Astrocyte of the hippocampus (primary cell): ENCODE measurements around the gene PREX1.

Experiments
- DNase-seq: peaks from one replicate; pipeline ENCODE4 v3.0.0; 2011; ENCODE audit warnings: low read depth, low spot score

Gene PREX1

DNA sequence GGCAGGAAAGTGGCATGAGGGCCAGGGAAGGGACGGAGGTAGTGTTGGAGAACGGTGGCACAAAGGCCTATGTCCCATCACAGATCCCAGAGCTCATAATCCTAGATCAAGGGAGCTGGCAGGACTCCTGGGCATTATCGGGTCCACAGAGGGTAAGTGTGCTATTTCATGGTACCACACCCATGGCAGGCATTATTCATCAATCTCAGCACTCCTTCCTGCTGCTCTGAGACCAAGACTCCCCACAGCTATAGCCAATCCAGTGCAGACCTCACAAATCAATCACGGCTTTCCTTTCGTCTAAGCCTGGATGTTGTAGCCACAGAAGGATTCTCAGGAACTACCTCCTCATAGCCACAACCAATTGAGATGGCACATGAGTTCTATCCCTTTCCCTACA, 187.9 kb downstream of the PREX1 start:
- no peak for DNase-seq

DNA sequence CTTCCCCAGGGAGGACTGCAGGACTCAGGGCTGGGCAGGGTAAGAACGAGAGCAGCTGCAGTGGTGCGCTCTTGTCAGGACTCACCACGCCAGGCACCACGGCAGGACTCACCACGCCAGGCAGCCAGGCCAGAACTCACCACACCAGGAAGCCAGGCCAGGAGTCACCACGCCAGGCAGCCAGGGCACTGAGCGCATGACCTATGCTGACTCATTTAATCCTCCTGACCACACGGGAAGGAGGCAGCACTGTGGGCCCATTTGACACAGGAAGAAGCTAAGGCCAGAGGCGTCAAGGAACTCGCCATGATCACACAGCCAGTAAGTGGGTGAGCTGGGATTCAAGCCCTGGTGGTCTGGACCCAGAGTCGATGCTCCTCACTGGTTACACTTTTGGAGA, 189.3 kb downstream of the PREX1 start:
- peak; percentile 69 for DNase-seq

DNA sequence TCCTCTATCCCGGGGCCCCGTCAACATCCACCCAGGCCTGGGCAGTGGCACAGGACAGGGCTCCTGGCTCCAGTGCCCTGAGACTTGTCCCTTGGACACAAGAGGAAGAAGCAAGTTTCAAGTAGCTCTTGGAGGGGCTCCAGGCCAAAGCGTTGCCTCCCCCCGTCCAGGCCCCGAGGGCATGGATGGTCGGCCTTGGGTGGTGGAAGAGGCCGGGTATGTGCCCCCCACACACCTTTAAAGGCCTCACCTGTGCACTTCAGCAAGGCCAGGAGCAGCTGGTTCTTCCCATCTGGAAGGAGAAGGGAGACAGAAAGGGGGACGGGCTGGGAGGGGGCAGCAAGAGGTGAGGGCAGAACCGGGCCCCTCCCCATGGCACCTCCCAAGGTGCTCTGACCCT, 190.3 kb downstream of the PREX1 start:
- DNase-seq: no peak

DNA sequence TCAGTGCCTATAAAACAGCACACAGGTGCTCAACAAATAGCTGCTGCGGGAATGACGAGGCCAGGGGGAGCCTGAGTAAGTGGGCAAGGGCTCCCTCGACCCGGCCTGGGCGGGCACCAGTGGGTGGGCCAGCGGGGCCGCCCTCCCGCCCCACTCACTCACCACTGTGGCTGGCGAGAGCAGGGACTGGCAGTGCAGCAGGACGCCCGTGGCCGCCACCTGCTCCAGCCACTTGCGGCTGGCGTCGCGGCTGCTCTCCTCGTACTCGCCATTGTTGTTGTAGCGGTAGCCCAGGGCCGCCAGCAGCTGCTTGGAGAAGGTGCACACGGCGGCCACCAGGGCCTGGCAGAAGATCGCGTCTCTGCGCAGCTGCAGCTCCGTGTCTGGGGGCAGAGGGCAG, 191.5 kb downstream of the PREX1 start:
- DNase-seq: no peak

DNA sequence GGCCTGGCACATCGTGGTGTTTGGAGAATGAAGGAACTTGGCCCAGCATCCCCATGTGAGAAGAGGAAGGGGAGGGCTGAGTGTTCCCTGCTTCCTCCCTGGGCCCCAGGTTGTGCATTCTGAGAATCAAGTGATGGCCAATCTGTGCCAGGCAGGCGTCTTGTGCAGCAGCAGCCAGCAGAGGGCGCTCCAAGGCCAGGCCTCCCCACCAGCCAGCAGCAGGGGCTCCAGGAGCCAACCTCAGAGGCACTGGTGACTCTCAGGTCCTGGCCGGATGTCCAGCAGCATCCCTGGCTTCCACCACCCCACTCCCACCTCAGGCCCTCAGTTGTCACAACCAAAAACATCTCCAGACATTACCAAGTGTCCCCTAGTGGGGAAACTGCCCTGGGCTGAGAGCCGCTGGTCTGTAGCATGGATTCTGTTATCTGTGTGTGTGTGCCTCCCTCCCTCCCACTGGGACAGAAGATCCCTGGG, 192.0 kb downstream of the PREX1 start:
- DNase-seq: peak; percentile 82

DNA sequence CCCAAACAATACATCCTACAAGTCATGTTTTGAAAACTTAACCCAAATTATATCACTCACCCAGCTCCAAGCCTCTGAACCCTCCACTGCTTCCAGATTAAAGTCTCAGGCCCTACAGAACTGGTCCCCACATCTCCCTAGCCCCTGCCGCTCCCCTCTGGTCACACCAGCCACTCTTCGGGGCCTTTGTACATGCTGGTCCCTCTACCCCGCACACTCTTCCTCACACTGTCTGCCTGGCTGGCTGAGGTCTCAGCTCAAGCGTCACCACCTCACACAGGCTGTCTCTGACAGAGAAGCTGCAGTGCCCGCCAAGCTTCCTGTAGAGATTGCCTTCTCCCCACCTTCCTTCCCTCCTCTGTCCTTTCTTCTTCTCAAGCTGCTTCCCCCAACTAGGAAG, 192.4 kb downstream of the PREX1 start:
- DNase-seq: no peak

DNA sequence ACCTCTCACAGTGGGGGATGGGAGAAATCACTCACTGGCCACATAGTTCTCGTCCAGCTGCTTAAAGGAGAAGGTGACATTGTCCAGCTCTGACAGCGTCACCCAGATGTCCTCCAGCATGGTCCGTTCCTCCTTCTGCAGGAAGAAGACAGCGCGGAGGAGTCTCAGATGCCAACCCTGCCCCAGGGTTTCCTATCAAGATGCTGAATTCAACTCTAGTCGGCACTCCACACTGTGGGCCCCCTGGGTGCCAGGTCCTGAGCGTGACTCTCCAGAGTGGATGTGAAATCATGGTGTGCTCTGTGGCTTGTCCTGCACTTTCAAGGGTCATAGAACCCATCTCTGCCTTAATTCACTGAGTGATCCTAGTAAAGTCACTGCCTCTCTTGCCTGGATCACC, 193.2 kb downstream of the PREX1 start:
- no peak for DNase-seq

DNA sequence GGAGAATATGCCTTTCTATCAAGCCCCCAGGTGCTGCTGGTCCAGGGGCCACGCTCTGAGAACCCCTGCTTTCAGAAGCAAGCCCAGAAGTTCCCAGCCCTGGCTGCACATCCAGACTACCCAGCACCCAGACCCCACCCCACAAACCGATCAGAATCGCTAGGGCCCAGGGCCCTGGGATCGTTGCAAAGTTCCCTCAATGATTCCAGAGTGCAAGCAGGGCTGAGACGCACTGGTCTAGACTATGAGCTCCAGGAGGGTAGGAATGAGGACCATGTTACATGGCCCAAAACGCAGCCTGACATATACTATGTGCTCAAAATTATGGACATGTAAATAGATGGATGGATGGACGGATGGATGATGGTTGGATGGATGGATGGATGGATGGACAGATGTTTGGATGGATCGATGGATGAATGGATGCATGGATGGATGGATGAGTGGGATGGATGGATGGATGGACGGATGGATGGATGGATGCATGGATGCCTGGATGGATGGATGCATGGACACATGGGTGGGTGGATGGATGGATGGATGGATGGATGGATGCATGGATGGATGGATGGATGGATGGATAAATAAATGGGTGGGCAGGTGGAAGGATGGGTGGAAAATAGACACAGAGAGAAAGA, 194.1 kb downstream of the PREX1 start:
- DNase-seq: no peak

DNA sequence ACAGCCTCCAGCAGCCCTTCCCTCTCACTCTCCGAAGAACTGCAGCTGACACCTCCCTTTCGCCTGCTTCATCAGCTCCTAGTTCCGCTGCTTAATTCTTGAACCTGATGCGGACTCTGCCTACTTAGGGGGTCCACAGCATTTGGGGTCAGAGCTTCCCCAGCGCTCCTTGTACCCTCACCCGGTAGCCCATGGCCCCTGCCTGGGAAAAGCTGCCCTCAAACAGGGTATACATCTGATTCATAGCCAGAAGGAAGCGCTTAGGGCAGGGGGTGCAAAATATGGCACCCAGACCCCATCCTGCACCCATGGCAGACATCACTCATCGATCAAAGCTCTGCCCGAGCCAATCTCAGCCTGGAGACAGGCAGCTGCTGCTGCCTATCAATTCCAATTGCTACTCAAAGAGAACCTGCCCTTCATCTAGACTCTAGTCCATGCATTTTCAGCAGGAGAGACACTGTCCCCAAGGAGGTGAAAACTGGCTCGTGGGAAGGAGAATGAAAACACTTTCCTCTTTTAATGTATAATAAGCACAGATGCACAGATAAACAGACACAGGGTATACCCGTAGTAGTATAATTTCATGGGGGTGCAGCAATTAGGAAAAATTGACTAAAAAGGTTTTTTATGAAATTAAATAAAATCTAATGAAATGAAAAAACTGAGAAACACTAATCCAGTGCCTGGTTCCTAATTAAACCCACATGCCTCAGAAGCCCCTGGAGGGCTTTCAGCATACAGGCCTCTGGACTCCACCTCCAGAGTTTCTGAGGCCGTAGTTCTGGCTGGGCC, 194.8 kb downstream of the PREX1 start:
- DNase-seq: no peak

DNA sequence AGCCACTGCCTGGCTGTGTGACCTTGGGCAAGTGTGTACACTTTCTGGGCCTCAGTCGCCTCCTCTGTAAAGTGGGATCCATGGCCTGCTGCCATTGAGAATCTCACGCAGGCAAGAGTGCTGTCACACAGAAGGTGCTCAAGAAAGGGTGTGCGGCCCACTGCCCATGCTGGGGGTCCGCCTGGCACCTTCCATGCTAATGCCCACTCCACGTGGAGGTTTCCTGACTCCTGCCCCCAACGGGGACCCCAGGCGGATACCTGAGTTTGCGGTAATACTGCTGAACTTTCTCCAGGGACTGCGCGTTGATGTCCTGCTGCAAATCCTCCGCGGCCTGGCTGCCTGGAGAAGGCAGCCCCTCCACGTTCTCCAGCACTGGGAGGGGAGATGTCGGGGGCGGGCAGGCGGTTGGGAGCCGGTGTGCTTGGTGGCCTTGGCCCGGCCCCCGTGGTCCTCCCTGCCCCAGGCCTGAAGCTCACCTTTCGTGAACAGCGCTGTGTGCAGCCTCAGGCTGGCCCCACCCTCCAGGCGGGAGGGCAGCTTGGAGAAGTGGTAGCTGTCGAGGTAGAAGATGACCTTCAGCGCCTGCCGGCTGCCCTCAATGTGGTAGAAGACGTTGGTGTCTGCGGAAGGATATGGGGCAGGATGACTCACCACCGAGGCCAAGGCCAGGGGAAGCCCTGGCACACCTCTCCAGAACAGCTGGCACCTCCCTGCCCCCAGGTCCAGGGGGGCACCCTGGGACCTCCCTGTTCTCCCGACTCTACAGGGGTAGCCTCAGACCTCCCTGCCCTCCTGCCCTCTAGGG, 195.6 kb downstream of the PREX1 start:
- DNase-seq: no peak

DNA sequence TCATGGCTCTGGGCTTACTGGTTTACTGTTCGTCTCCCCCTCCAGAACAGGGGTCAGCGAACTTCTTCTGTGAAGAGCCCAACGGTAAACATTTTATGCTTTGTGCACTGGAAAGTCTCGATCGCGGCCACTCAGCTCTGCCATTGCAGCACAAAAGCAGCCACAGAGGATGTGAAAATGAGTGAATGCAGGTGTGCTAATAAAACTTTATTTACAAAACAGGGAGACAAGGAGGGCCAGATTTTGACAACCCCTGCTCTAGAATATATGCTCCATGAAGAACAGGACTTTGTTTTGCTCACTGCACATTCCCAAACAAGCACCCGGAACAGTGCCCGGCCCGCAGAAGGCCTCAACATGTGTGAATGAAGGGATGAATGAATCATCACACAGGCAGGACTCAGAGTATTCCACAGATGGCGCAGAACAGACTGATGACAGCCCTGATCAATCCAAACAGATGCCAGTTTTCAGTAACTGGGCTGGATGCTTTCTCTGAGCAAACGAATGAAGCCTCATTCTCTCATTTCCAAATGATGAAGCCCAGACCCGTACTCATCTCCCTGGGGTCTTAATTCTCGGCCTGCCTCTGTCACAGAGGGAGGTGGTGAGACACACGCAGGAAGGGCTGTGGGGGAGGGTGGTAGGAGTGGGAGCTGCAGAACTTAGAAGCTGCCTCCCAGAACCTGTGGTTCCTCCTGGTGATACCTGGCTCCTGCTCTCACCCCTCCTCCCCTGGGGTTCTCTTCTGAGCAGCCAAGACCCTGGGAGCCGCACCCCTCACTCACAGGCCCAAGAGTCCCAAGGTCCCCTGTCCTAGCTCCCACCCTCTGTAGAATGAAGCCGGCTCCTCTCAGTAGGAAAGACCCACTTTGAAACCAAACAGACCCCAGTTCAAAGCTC, 196.4 kb downstream of the PREX1 start:
- DNase-seq: peak; percentile 24

DNA sequence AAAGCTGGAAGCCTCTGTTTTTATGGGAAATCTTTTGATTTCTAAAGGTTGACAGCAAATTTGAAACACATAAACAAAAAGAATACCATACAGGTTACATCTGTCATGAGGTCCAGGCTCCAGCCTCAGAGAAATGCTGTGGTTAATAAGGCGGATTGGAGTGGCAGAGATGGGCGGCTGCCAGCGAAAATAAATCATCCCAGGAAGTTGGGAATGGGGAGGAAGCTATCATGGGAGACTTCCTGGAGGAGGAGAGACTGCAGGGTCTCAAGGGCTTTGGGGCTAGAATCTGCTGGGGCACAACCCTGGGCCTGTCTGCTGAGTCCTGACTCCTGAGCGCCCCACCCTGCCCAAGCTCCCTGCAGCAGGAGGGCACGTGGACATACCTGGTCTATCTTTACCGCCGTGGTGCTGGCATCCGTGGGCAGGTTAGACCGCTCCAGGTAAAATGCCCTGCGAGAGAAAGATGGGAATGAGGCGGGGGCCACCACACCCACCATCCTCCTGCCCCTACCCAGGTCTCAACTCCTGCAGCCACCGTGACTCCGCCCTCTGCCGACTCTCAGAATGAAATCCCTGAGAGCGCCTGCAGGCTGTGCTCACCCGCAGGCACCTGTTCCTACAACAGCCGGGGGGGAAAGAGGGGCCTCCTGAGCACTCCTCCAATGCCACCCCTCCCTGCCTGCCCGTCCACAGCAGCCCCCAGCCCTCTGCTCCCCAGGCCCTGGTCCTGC, 197.3 kb downstream of the PREX1 start:
- peak; percentile 24 for DNase-seq

DNA sequence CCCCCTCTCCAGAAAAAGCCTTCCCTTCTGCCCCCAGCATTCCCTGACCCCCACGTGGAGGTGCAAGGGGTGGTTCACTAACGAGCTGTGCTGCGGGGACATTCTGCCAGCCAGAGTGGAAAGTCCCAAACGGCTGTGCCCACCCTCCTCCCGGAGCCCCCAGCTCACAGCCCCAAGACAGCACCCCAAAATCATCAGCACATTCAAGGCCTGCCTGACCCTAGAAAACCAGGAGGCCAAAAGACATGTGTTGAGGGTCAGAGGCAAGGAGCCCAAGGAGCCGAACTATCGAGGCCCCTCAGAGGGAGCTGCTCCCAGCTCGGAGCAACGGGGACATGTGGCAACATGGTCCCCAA, 197.9 kb downstream of the PREX1 start:
- no peak for DNase-seq

DNA sequence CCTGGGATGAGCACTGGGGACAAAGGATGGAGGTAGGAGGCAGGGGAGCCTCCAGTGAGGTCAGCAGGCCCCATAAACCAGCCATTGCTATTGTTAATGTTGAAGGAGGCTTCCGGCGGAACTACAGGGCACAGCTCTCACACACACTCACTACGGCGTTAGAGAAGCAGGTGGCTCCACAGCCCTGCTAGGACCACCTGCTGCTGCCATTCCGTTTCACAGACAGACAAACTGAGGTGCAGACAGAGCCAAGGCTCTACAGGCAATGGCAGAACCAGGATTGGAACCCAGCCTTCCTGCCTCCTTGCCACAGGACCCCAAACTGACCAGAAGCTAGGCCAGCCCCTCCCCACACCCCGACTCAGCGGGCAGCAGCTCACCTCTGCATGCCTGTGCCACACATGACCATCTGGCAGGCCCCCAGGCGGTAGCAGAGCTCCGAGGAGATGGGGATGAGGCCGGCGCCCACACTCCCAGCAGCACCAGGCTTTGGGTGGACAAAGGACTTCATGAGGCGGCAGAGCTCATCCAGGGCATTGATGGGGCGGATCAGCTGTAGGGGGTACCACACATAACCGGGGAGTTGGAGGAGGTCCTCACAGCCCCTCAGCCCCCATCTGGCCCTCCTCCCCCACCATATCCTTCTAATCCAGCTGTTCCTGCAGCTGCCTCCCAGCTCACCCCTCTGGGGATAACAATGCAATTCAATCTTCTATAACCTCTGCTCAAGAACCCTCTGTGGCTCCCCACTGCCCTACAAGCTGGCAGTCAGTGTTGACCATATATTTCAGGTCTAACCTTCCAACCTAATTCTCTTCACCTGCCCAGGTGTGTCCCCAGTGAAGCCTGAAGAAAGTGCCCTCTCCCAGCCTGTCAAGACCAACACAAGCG, 198.5 kb downstream of the PREX1 start:
- DNase-seq: no peak

DNA sequence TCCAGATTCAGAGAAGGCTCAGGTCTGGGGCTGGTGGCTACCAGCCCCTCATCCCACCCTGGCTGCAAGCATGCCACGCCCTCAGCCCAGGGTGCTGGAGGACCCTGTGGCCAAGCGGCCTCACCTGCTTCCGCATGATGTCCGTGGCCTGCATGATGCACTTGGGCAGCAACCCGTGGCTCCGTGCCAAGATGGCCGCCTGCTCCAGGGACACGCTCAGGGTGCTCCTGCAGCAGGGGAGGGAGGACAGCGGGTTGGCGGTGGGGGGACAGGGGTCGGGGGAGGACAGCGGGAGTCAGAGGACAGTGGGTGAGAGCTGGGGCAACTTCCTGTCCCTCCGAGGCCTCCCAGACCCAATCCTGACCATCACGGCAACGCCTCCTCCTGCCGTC, 200.1 kb downstream of the PREX1 start:
- DNase-seq: no peak

DNA sequence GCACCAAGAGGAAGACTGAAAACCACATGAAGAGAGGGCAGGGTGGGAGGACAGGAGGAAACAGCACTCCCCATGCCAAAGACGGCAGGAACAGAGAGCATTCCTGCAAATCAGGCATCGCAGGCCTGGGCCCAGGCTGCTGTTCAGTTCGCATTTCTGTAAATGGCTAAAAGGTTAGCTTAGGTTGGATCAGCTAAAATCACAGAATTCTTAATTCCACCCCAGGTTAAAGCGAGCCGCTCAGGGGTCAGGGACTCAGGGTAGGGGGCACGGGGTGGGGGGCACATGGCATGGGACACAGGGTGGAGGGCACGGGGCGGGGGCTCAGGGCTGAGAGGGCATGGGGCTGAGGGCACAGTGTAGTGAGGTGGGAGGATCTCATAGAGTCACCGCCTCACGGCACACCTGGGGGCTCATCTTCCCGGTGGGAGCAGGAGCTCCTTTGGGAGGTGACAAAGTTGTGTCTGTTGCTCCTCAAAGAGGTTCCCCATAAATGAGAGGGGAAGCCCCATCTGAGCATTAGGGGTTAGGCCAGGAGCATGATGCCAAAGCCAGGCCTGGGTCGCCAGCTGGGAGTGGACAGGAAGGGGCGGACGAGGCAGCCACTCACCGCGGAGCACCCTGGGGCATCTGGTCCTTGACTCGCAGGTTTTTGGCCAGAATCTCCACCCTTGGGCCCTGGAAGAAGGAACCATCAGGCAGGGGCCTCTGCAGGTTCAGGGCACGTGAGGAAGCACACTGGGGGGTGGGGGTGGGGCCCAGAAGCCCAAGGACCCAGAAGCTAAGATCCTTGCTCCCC, 200.7 kb downstream of the PREX1 start:
- no peak for DNase-seq

DNA sequence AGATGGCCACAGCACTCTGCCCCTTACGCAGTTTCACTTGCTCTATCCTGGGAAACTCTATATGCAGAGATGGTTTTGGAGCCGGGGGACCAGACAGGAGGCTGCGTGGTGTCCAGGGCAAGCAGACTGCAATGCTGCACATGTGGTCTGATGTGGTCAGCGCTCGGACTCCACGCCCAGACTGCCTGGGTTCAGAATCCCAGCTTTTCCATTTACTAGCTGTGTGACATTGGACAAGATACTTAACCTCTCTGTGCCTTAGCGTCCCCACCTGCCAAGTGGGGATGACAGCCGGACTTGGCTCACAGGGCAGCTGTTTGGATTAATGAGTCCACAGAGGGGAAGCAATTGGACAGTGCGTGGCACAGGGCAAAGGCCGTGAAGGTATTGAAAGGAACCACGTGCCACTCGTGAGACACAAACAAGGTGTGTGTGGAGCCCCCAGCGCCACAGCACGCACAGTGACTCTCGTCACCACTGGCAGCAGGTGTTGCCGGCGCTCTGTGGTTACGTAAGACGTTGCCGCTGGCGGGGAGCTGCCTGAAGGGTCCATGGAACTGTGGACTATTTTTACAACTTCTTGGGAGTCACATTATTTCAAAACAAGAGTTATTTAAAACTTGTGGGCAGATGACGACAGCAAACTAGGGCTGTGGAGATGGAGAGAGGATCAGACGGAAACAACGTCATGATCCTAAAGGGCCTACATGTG, 201.4 kb downstream of the PREX1 start:
- DNase-seq: no peak

DNA sequence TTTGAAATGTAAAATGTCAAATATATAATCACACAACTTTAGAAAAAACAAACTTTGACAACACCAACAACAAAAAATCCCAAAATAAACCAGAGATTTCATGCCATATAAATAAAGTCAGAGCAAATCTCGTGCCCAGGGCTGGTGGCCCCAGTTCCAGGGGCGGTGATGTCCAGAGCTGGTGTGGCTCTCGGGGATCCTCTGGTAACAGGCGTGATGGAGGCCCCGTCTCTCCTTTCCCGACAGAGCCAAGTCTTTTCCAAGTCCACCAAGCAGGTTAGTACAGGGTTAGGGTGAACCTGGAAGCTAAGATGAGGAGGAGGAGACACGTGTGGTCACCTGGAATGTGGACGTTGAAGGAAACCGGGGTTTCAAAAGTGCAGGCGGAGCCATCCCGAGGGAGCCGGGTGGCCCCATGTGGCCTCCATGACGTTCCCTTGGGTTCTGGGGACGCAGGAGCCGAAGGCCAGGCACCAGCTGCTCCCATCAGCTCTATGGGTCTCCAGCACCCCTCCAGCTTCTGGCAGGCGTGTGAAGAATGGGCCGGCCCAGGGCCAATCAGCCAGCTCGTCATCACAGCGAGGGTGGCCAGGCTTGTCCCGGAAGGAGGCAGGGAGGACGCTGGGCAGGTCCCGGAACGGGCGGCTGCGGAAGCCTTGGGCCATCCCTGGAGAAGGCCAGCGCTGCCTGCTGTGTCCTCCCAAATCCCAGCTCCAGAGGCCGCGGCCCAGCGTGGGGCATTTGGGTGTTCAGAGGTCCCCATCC, 202.5 kb downstream of the PREX1 start:
- DNase-seq: no peak
